CD4-positive, alpha-beta memory T cell (primary cell): ENCODE results near the gene SLC9A9. TPM values are rescaled to one million over a fixed set of nuclear protein-coding genes. Genes with fewer than 3 reads are reported as not detected.
A peak's percentile ranks its signal among the peaks of the same experiment; 100 is the strongest.

Experiments
- CTCF ChIA-PET: fragments of 350-600 bp; sonication (Branson Sonifier 250); formaldehyde crosslinking; loops from one replicate; lab custom pipeline; 2021; ENCODE audit warnings: inconsistent platforms; ENCODE audit not compliant: partially characterized antibody; lab: Charles Lee
- POLR2A ChIA-PET: fragments of 350-600 bp; sonication (Branson Sonifier 250); formaldehyde crosslinking; loops from one replicate; lab custom pipeline; 2021; ENCODE audit not compliant: partially characterized antibody; lab: Charles Lee
- DNase-seq, 5 donors: peaks; one replicate each; pipeline versions ENCODE4 v3.0.0 to v3.0.0-alpha.2; 2020 to 2022; ENCODE audit warnings: mixed read lengths in 1 of 5
- H3K27ac ChIP-seq: one replicate; pipeline ENCODE4 v1.7.0; 2013; ENCODE audit warnings: low read depth, low read length
- H3K27me3 ChIP-seq: 2 replicates; pipeline ENCODE4 v1.7.0; 2013; ENCODE audit warnings: mild to moderate bottlenecking, low read length, moderate library complexity; ENCODE audit not compliant: insufficient read depth
- H3K36me3 ChIP-seq: 2 replicates; pipeline ENCODE4 v1.7.0; 2013; ENCODE audit warnings: mild to moderate bottlenecking, low read length, moderate library complexity; ENCODE audit not compliant: insufficient read depth
- H3K4me1 ChIP-seq: 2 replicates; pipeline ENCODE4 v1.7.0; 2013; ENCODE audit warnings: mild to moderate bottlenecking, low read length, moderate library complexity; ENCODE audit not compliant: insufficient read depth
- H3K4me3 ChIP-seq, 2 donors: one replicate each; pipeline ENCODE4 v1.7.0; 2013; ENCODE audit warnings: low read length in 2 of 2, mild to moderate bottlenecking in 1 of 2
- H3K9me3 ChIP-seq, 2 donors: one replicate each; pipeline ENCODE4 v1.7.0; 2013; ENCODE audit warnings: low read length in 2 of 2, control low read depth in 1 of 2; ENCODE audit not compliant: control insufficient read depth in 1 of 2
- H3K27ac Mint-ChIP-seq, 7 donors: one replicate each; pipeline ENCODE4 v1.8.0; 2020 to 2021; ENCODE audit warnings: mixed read lengths in 7 of 7, mild to moderate bottlenecking in 6 of 7, inconsistent platforms in 3 of 7, moderate library complexity in 3 of 7
- H3K27me3 Mint-ChIP-seq, 2 donors: one replicate each; pipeline ENCODE4 v1.8.0; 2020 to 2021; ENCODE audit warnings: mixed read lengths in 2 of 2
- H3K36me3 Mint-ChIP-seq, 2 donors: one replicate each; pipeline ENCODE4 v1.8.0; 2020 to 2021; ENCODE audit warnings: mixed read lengths in 2 of 2, inconsistent platforms in 1 of 2, mild to moderate bottlenecking in 1 of 2
- H3K4me1 Mint-ChIP-seq, 4 donors: one replicate each; pipeline ENCODE4 v1.8.0; 2020 to 2021; ENCODE audit warnings: mixed read lengths in 4 of 4, mild to moderate bottlenecking in 1 of 4
- H3K4me3 Mint-ChIP-seq, 8 donors: one replicate each; pipeline ENCODE4 v1.8.0; 2020 to 2021; ENCODE audit warnings: mixed read lengths in 8 of 8, mild to moderate bottlenecking in 7 of 8, moderate library complexity in 6 of 8, inconsistent platforms in 3 of 8
- H3K9me3 Mint-ChIP-seq, 8 donors: one replicate each; pipeline ENCODE4 v1.8.0; 2020 to 2021; ENCODE audit warnings: mixed read lengths in 8 of 8, mild to moderate bottlenecking in 5 of 8, inconsistent platforms in 3 of 8, moderate library complexity in 1 of 8
- intact Hi-C: fragments of 100-400 bp; cut with micrococcal nuclease; formaldehyde crosslinking; loops from one replicate; pipeline ENCODE4 v1.15.1; 2023
- polyA plus RNA-seq, 2 donors: library from polyadenylated mRNA; unstranded; fragments of 300-500 nt; fragmentation: Illumina TruSeq; gene quantifications; one replicate each; pipeline ENCODE4 v1.2.3, GENCODE V29; 2021
- total RNA-seq, 2 experiments: library from RNA; stranded (reverse); gene quantifications; one replicate each; pipeline ENCODE4 v1.2.3, GENCODE V29; 2021

Gene SLC9A9
- total and polyA plus RNA-seq, 4 experiments from 2014 or later: 30.8 to 35.5 (median 34.4) TPM

DNA sequence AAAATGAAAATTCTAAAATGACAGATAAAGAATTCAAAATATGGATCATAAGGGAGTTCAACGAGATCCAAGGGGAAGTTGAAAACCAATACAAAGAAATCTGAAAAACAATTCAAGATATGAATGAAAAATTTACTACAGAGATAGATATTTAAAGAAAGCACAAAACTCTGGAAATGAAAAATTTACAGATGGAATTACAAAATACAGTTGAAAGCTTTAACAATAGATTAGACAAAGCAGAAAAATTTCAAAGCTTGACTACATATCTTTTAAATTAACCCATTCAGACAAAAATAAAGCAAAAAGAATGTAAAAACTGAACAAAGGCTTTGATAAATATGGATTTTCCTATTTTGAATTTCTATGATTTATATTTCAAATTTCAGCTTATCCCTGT is 211.1 kb downstream of the SLC9A9 start:
- no peak overlapping the region for H3K27ac Mint-ChIP-seq
- POLR2A ChIA-PET: no interaction called here
- no peak overlapping the region for H3K4me3 Mint-ChIP-seq
- H3K9me3 Mint-ChIP-seq: peaks cover 2 to 44% (median 33%) of the 10 kb centered on the region in 8 donors
- intact Hi-C loops: no loop called here
- no peak overlapping the region for H3K4me3 ChIP-seq
- peaks cover 0 to 2% (median 0%) of the 10 kb centered on the region in 4 donors for H3K4me1 Mint-ChIP-seq
- H3K27me3 Mint-ChIP-seq: no peaks in the 10 kb centered on the region
- H3K4me1 ChIP-seq: no peaks in the 10 kb centered on the region
- peaks cover 0 to 12% of the 10 kb centered on the region in 2 donors for H3K9me3 ChIP-seq
- no peaks in the 10 kb centered on the region for H3K36me3 ChIP-seq
- no peak overlapping the region for H3K27ac ChIP-seq
- CTCF ChIA-PET: no interaction called here
- no peaks in the 10 kb centered on the region for H3K27me3 ChIP-seq
- H3K36me3 Mint-ChIP-seq: peaks cover 30 to 66% of the 10 kb centered on the region in 2 donors
- no peak for DNase-seq

GRCh38 chr3:143634991-143635390 is 213.3 kb downstream of the SLC9A9 start:
- Histone ChIP-seq H3K27me3 (no peaks in the 10 kb centered on the region), H3K36me3 (no peaks in the 10 kb centered on the region), H3K4me1 (no peaks in the 10 kb centered on the region), H3K4me3 (no peak overlapping the region), H3K9me3 (peaks cover 0 to 12% of the 10 kb centered on the region in 2 donors), H3K27ac (no peak overlapping the region)
- DNase-seq: no peak
- CTCF ChIA-PET: no interaction called here
- intact Hi-C loops: no loop called here
- H3K4me1 Mint-ChIP-seq: peaks cover 0 to 2% (median 0%) of the 10 kb centered on the region in 4 donors
- no peaks in the 10 kb centered on the region for H3K27me3 Mint-ChIP-seq
- H3K9me3 Mint-ChIP-seq: peaks cover 2 to 33% (median 25%) of the 10 kb centered on the region in 8 donors
- no peak overlapping the region for H3K4me3 Mint-ChIP-seq
- POLR2A ChIA-PET: no interaction called here
- H3K27ac Mint-ChIP-seq: no peak overlapping the region
- H3K36me3 Mint-ChIP-seq: peaks cover 23 to 52% of the 10 kb centered on the region in 2 donors

DNA sequence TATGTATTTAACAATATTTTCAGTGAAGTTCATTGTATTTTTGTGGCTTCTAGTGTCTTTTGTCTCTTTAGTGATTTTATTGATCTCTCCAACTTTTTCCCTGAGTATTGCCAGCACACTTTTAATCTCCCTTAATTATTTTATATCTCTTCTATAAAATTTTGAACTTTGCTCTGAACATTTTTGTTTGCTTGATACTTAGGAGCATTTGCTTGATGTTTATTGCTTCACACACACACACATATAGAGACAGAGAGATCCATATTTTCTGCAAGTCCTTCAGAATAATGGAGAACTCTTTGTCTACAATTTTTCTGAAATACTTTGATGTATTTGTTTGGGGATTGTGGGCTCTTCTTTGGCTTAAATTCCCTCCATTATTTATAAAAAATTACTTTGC is 213.8 kb downstream of the SLC9A9 start:
- no peak overlapping the region for H3K4me3 ChIP-seq
- H3K9me3 ChIP-seq: peaks cover 0 to 12% of the 10 kb centered on the region in 2 donors
- H3K9me3 Mint-ChIP-seq: peaks cover 4 to 30% (median 24%) of the 10 kb centered on the region in 8 donors
- H3K4me1 ChIP-seq: no peaks in the 10 kb centered on the region
- H3K36me3 Mint-ChIP-seq: peaks cover 22 to 54% of the 10 kb centered on the region in 2 donors
- no peaks in the 10 kb centered on the region for H3K27me3 Mint-ChIP-seq
- H3K27ac ChIP-seq: no peak overlapping the region
- H3K27me3 ChIP-seq: no peaks in the 10 kb centered on the region
- no peak overlapping the region for H3K4me3 Mint-ChIP-seq
- H3K36me3 ChIP-seq: no peaks in the 10 kb centered on the region
- CTCF ChIA-PET: no interaction called here
- intact Hi-C loops: no loop called here
- peaks cover 0 to 2% (median 0%) of the 10 kb centered on the region in 4 donors for H3K4me1 Mint-ChIP-seq
- POLR2A ChIA-PET: no interaction called here
- DNase-seq: no peak
- H3K27ac Mint-ChIP-seq: peak overlapping the region in 1 of 7 donors; percentile 36

- ChIA-PET CTCF (no interaction called here), POLR2A (no interaction called here)
- intact Hi-C loops: no loop called here
- Mint-ChIP-seq H3K9me3 (peaks cover 0 to 24% (median 19%) of the 10 kb centered on the region in 8 donors), H3K27ac (no peak overlapping the region), H3K4me1 (peaks cover 0 to 2% (median 0%) of the 10 kb centered on the region in 4 donors), H3K27me3 (no peaks in the 10 kb centered on the region), H3K36me3 (peaks cover 19 to 50% of the 10 kb centered on the region in 2 donors), H3K4me3 (no peak overlapping the region)
- Histone ChIP-seq H3K27me3 (no peaks in the 10 kb centered on the region), H3K27ac (no peak overlapping the region), H3K4me1 (no peaks in the 10 kb centered on the region), H3K36me3 (no peaks in the 10 kb centered on the region), H3K9me3 (peaks cover 0 to 12% of the 10 kb centered on the region in 2 donors), H3K4me3 (no peak overlapping the region)
- DNase-seq: no peak
These were observed 214.5 kb downstream of the SLC9A9 start for GRCh38 chr3:143633816-143634215.

DNA sequence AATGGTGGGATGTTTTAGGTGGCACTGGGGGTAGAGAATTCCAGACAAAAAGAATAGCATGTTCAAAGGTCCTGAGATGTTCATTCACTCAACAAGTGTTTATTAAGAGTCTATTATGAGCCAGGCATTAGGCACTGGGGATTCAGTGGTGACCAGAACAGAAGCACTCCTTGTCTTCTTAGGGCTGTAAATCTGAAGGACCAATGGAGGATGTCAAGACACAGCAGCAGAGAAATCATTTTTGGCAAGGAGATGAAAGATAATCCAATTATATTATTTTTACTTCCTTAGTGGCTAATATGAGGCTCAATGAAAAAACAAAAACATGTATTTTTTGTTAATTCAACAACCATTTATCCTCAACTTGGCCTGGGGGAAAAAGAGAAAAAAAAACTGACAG is 218.5 kb downstream of the SLC9A9 start:
- Histone ChIP-seq H3K9me3 (no peaks in the 10 kb centered on the region), H3K27ac (no peak overlapping the region), H3K4me3 (no peak overlapping the region), H3K4me1 (no peaks in the 10 kb centered on the region), H3K36me3 (no peaks in the 10 kb centered on the region), H3K27me3 (no peaks in the 10 kb centered on the region)
- H3K36me3 Mint-ChIP-seq: peaks cover 13 to 30% of the 10 kb centered on the region in 2 donors
- H3K27ac Mint-ChIP-seq: no peak overlapping the region
- peaks cover 0 to 5% (median 1%) of the 10 kb centered on the region in 8 donors for H3K9me3 Mint-ChIP-seq
- ChIA-PET POLR2A (no interaction called here), CTCF (no interaction called here)
- no peak overlapping the region for H3K4me3 Mint-ChIP-seq
- intact Hi-C loops: no loop called here
- peaks cover 0 to 2% (median 0%) of the 10 kb centered on the region in 4 donors for H3K4me1 Mint-ChIP-seq
- no peak for DNase-seq
- H3K27me3 Mint-ChIP-seq: no peaks in the 10 kb centered on the region

DNA sequence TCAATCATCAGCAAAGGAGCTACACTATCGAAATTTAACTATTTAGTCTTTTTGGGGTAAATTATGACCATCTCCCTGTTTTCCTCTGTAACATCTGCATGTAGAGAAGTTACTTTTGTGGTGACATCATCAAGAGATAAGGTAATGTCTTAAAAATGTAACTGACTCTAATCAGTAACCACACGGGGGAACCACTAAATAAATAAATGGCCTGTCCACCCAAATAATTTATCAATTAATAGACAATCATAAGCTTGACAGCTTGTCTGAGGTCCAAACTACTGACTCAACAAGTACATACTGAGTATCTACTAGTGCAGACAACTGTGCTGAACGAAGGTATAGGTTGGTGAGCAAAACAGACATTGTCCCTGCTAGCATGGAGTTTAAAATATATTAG is 219.3 kb downstream of the SLC9A9 start:
- no peak overlapping the region for H3K27ac ChIP-seq
- intact Hi-C loops: no loop called here
- no peak overlapping the region for H3K4me3 Mint-ChIP-seq
- H3K27me3 ChIP-seq: no peaks in the 10 kb centered on the region
- ChIA-PET CTCF (no interaction called here), POLR2A (no interaction called here)
- H3K4me1 Mint-ChIP-seq: peaks cover 0 to under 1% (median 0%) of the 10 kb centered on the region in 4 donors
- no peaks in the 10 kb centered on the region for H3K9me3 ChIP-seq
- DNase-seq: no peak
- no peaks in the 10 kb centered on the region for H3K36me3 ChIP-seq
- H3K27ac Mint-ChIP-seq: no peak overlapping the region
- no peaks in the 10 kb centered on the region for H3K27me3 Mint-ChIP-seq
- H3K9me3 Mint-ChIP-seq: peaks cover 0 to 7% (median 1%) of the 10 kb centered on the region in 8 donors
- no peaks in the 10 kb centered on the region for H3K4me1 ChIP-seq
- peaks cover 10 to 28% of the 10 kb centered on the region in 2 donors for H3K36me3 Mint-ChIP-seq
- no peak overlapping the region for H3K4me3 ChIP-seq

GRCh38 chr3:143627336-143627735 is 220.9 kb downstream of the SLC9A9 start:
- ChIA-PET CTCF (interaction anchor here (1.6 kb wide), 1 partner anchor 9 kb away, joined by 3 read pairs; no protein-coding TSS in a partner anchor), POLR2A (no interaction called here)
- Histone ChIP-seq H3K27me3 (no peaks in the 10 kb centered on the region), H3K4me1 (no peaks in the 10 kb centered on the region), H3K9me3 (no peaks in the 10 kb centered on the region), H3K36me3 (no peaks in the 10 kb centered on the region), H3K27ac (no peak overlapping the region), H3K4me3 (no peak overlapping the region)
- no peak overlapping the region for H3K4me3 Mint-ChIP-seq
- no peak overlapping the region for H3K27ac Mint-ChIP-seq
- H3K27me3 Mint-ChIP-seq: no peaks in the 10 kb centered on the region
- H3K36me3 Mint-ChIP-seq: peaks cover 8 to 36% of the 10 kb centered on the region in 2 donors
- intact Hi-C loops: no loop called here
- H3K9me3 Mint-ChIP-seq: peaks cover 0 to 8% (median 4%) of the 10 kb centered on the region in 8 donors
- no peaks in the 10 kb centered on the region for H3K4me1 Mint-ChIP-seq
- no peak for DNase-seq
